ENCODE data around the gene STPG4.

GRCh38 chr2:47050021-47050760 lies 104.9 kb downstream of the STPG4 start:
- TF ChIP-seq POLR2A (IDR thresholded peaks at IDR 0.05) (no peak), EP300 (IDR thresholded peaks at IDR 0.05) (no peak)

Measured in upper lobe of left lung (tissue), 4 donors.